K562 (cell line): ENCODE data around the gene RNU6-7. TPM values are rescaled to one million over a fixed set of nuclear protein-coding genes. Genes with fewer than 3 reads are reported as not detected.

Experiments
- ATAC-seq: fragments of 200-7000 bp; cut with Tn5 transposase; 3 replicates; pipeline ENCODE4 v1.9.1; 2020; ENCODE audit warnings: moderate library complexity
- BruUV-seq: library from RNA; stranded (reverse); fragments of 400-500 nt; replicated peaks from 2 replicates; lab custom pipeline; 2021; lab: Mats Ljungman, UMichigan
- CTCF ChIA-PET: fragments of 300-600 bp; formaldehyde crosslinking; extraction: SDS; loops from one replicate; lab custom pipeline; 2021; ENCODE audit warnings: low intra/inter-chr PET ratio; lab: Yijun Ruan, JAX
- POLR2A ChIA-PET: fragments of 300-600, 350-650 bp; sonication (Branson Sonifier 250); formaldehyde crosslinking; extraction: SDS; loops from one replicate; lab custom pipeline; 2021; ENCODE audit warnings: antibody characterized with exemption, inconsistent platforms; lab: Yijun Ruan, JAX
- DNase-seq, 4 experiments: peaks; one replicate each; pipeline versions ENCODE4 v3.0.0 to v3.0.0-alpha.2; 2011 to 2018; ENCODE audit warnings: low spot score in 3 of 4, mixed read lengths in 3 of 4; ENCODE audit errors: extremely low read depth in 1 of 4
- FAIRE-seq: peaks from 2 replicates; lab custom pipeline; 2011; peaks lifted over from hg19 to GRCh38; lab: Jason Lieb, UNC
- H2AFZ ChIP-seq: 2 replicates; pipeline ENCODE4 v1.6.0; 2011; ENCODE audit warnings: low read depth, low read length, control low read depth, inconsistent platforms
- H3K27ac ChIP-seq: fragments of 200-600 bp; 3 replicates; pipeline ENCODE4 v1.8.0; 2011; ENCODE audit warnings: low read depth, mild to moderate bottlenecking, control low read depth, inconsistent platforms, low read length, moderate library complexity, mixed read lengths; ENCODE audit errors: extremely low read depth
- H3K27me3 ChIP-seq, 2 experiments: fragments of 300-600 bp in 1 of 2; 2 replicates in 1 of 2; 3 replicates in 1 of 2; pipeline versions ENCODE4 v1.6.0 to v1.8.0; 2011; ENCODE audit warnings: inconsistent platforms in 2 of 2, low read length in 2 of 2, mild to moderate bottlenecking in 1 of 2, mixed read lengths in 1 of 2, moderate library complexity in 1 of 2; ENCODE audit not compliant: control insufficient read depth in 2 of 2, insufficient read depth in 2 of 2
- H3K36me3 ChIP-seq: fragments of 300-600 bp; 3 replicates; pipeline ENCODE4 v1.8.0; 2011; ENCODE audit warnings: mild to moderate bottlenecking, low read length, inconsistent platforms; ENCODE audit not compliant: control insufficient read depth, insufficient read depth
- H3K4me1 ChIP-seq, 2 experiments: fragments of 200-600 bp in 1 of 2; replicated peaks in 1 of 2; 2 replicates in 1 of 2; 3 replicates in 1 of 2; pipeline versions ENCODE4 v1.5.1 to v1.8.0; 2011; ENCODE audit warnings: inconsistent platforms in 2 of 2, low read length in 2 of 2, mild to moderate bottlenecking in 1 of 2, mixed read lengths in 1 of 2, moderate library complexity in 1 of 2; ENCODE audit not compliant: control insufficient read depth in 2 of 2, insufficient read depth in 2 of 2
- H3K4me2 ChIP-seq: 2 replicates; pipeline ENCODE4 v1.6.1; 2011; ENCODE audit warnings: low read length, control low read depth, inconsistent platforms, mixed read lengths; ENCODE audit not compliant: insufficient read depth
- H3K4me3 ChIP-seq: fragments of 200-600 bp; sonication (generic), shearing (Covaris generic); 2 replicates; pipeline ENCODE4 v1.5.1; 2016; ENCODE audit warnings: control low read depth, inconsistent platforms
- H3K79me2 ChIP-seq: fragments of 200-600 bp; 3 replicates; pipeline ENCODE4 v1.8.0; 2011; ENCODE audit warnings: low read length, inconsistent platforms; ENCODE audit not compliant: control insufficient read depth, insufficient read depth
- H3K9ac ChIP-seq, 2 experiments: 2 replicates each; pipeline versions ENCODE4 v1.6.0 to v1.6.1; 2011; ENCODE audit warnings: low read depth in 2 of 2, low read length in 2 of 2, control low read depth in 1 of 2, inconsistent platforms in 1 of 2, mild to moderate bottlenecking in 1 of 2, mixed read lengths in 1 of 2; ENCODE audit not compliant: insufficient read depth in 1 of 2
- H3K9me1 ChIP-seq: one replicate; pipeline ENCODE4 v1.6.0; 2011; ENCODE audit warnings: inconsistent platforms, mild to moderate bottlenecking, low read length, moderate library complexity; ENCODE audit not compliant: control insufficient read depth, insufficient read depth
- H3K9me3 ChIP-seq: replicated peaks from 2 replicates; pipeline ENCODE4 v1.5.1; 2011; ENCODE audit warnings: low read depth, low read length, inconsistent platforms; ENCODE audit not compliant: control insufficient read depth, insufficient read depth
- H4K20me1 ChIP-seq: replicated peaks from 2 replicates; pipeline ENCODE4 v1.6.1; 2011; ENCODE audit warnings: low read length, inconsistent platforms, mixed read lengths; ENCODE audit not compliant: control insufficient read depth, insufficient read depth
- ERF ChIP-seq: fragments of 450-650 bp; formaldehyde crosslinking; IDR thresholded peaks from 2 replicates; pipeline ENCODE4 v1.4.0; 2020; ENCODE audit warnings: mild to moderate bottlenecking, mixed read lengths
- RBBP5 ChIP-seq: fragments of 200-600 bp; sonication (generic); IDR thresholded peaks from 2 replicates; pipeline ENCODE4 v1.6.1; 2012; ENCODE audit warnings: borderline replicate concordance, mild to moderate bottlenecking, low read length, control low read depth, inconsistent platforms; ENCODE audit not compliant: insufficient read depth, poor library complexity, severe bottlenecking
- TARDBP ChIP-seq: fragments of 450-650 bp; IDR thresholded peaks from 2 replicates; pipeline ENCODE4 v1.6.1; 2016
- WGBS: fragments of 100-300 bp; shearing (Covaris generic); methylation state at CpG from one replicate; pipeline ENCODE4 v1.1.6; 2016; ENCODE audit warnings: low coverage, mixed read lengths; ENCODE audit not compliant: insufficient coverage; ENCODE audit errors: missing lambda C conversion rate; 5-methylcytosine and 5-hydroxymethylcytosine counted together
- in situ Hi-C: fragments of 300-500 bp; cut with MboI; formaldehyde crosslinking; loops from 4 replicates; pipeline ENCODE4 v1.15.0; 2018; ENCODE audit warnings: inconsistent platforms, mixed read lengths
- intact Hi-C: fragments of 100-400 bp; cut with micrococcal nuclease; formaldehyde crosslinking; loops from 2 replicates; pipeline ENCODE4 v1.14.2; 2022
- polyA plus RNA-seq, 8 experiments: library from polyadenylated mRNA; depleted of rRNA in 4 of 8; stranded (reverse) in 5 of 8; unstranded in 3 of 8; fragments of >200 nt; fragmentation: Nextera tagmentation in 2 of 8; fragmentation: Illumina TruSeq in 1 of 8; extraction: Ambion mirVana in 2 of 8; extraction: Trizol in 1 of 8; gene quantifications; 2 replicates each; pipeline versions ENCODE4 v1.2.1 to v1.2.3, GENCODE V29; 2011 to 2014; ENCODE audit warnings: inconsistent platforms in 1 of 8, missing spikeins in 1 of 8
- total RNA-seq, 7 experiments: library from RNA; depleted of rRNA in 6 of 7; stranded (reverse); fragments of >200 nt in 6 of 7; fragmentation: Illumina TruSeq in 2 of 7; extraction: Trizol in 2 of 7; gene quantifications; 2 replicates each; pipeline versions ENCODE4 v1.2.1 to v1.2.3, GENCODE V29; 2011 to 2021; ENCODE audit warnings: low replicate concordance in 1 of 7
- TF ChIP-seq, protein P1 (sequence below): fragments of 450-650 bp; IDR thresholded peaks from 2 replicates; pipeline ENCODE4 v1.6.1; 2016; ENCODE audit warnings: mild to moderate bottlenecking, moderate library complexity

Gene RNU6-7
- total and polyA plus RNA-seq, 9 of the 15 experiments (the other 6 are each of a cell fraction or from before 2014, with no cell fraction given): not detected

DNA sequence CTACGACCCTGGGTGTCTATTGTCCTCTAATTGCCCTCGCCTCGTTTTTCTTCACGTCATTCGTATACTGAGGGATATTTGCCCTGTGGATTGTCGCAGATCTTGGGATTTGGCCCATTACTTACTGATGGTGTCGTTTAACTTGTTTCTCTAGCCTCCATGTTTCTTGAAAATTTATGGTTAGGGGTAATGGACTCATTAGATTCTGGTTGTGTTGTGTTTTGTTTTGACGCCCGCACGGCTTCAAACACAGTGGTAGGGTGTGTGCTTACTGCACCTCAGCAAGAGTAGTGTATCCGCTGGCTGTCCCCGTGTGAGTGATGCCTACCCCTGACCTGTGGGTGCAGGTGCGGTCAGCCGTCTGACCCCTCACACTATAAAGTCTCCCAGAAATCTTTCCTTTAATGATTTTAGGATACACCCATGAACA lies 2.1 kb downstream of the RNU6-7 start:
- TSS peak; percentile 48 for BruUV-seq
- CTCF ChIA-PET: no interaction called here
- in situ Hi-C loops: loop anchor here (5.0 kb wide), 1 partner anchor 122 kb away; no protein-coding TSS in a partner anchor

More for the DNA sequence above, 2.1 kb downstream of the RNU6-7 start:
- WGBS: 10% methylated on average over 13 of the region's 14 CpGs
- peak overlapping the region; percentile 89 for H3K27ac ChIP-seq
- POLR2A ChIA-PET: interaction anchor here (0.6 kb wide), 2 partner anchors 21 to 26 kb away, joined by 3 read pairs; no protein-coding TSS in a partner anchor
- no peaks in the 10 kb centered on the region for H3K9me1 ChIP-seq
- H3K27me3 ChIP-seq: no peaks in the 10 kb centered on the region
- H3K9ac ChIP-seq: peak overlapping the region; percentile 79 to 85; a peak in 3 of 4 replicates
- TF ChIP-seq ERF: no peak
- TF ChIP-seq, protein P1, sequence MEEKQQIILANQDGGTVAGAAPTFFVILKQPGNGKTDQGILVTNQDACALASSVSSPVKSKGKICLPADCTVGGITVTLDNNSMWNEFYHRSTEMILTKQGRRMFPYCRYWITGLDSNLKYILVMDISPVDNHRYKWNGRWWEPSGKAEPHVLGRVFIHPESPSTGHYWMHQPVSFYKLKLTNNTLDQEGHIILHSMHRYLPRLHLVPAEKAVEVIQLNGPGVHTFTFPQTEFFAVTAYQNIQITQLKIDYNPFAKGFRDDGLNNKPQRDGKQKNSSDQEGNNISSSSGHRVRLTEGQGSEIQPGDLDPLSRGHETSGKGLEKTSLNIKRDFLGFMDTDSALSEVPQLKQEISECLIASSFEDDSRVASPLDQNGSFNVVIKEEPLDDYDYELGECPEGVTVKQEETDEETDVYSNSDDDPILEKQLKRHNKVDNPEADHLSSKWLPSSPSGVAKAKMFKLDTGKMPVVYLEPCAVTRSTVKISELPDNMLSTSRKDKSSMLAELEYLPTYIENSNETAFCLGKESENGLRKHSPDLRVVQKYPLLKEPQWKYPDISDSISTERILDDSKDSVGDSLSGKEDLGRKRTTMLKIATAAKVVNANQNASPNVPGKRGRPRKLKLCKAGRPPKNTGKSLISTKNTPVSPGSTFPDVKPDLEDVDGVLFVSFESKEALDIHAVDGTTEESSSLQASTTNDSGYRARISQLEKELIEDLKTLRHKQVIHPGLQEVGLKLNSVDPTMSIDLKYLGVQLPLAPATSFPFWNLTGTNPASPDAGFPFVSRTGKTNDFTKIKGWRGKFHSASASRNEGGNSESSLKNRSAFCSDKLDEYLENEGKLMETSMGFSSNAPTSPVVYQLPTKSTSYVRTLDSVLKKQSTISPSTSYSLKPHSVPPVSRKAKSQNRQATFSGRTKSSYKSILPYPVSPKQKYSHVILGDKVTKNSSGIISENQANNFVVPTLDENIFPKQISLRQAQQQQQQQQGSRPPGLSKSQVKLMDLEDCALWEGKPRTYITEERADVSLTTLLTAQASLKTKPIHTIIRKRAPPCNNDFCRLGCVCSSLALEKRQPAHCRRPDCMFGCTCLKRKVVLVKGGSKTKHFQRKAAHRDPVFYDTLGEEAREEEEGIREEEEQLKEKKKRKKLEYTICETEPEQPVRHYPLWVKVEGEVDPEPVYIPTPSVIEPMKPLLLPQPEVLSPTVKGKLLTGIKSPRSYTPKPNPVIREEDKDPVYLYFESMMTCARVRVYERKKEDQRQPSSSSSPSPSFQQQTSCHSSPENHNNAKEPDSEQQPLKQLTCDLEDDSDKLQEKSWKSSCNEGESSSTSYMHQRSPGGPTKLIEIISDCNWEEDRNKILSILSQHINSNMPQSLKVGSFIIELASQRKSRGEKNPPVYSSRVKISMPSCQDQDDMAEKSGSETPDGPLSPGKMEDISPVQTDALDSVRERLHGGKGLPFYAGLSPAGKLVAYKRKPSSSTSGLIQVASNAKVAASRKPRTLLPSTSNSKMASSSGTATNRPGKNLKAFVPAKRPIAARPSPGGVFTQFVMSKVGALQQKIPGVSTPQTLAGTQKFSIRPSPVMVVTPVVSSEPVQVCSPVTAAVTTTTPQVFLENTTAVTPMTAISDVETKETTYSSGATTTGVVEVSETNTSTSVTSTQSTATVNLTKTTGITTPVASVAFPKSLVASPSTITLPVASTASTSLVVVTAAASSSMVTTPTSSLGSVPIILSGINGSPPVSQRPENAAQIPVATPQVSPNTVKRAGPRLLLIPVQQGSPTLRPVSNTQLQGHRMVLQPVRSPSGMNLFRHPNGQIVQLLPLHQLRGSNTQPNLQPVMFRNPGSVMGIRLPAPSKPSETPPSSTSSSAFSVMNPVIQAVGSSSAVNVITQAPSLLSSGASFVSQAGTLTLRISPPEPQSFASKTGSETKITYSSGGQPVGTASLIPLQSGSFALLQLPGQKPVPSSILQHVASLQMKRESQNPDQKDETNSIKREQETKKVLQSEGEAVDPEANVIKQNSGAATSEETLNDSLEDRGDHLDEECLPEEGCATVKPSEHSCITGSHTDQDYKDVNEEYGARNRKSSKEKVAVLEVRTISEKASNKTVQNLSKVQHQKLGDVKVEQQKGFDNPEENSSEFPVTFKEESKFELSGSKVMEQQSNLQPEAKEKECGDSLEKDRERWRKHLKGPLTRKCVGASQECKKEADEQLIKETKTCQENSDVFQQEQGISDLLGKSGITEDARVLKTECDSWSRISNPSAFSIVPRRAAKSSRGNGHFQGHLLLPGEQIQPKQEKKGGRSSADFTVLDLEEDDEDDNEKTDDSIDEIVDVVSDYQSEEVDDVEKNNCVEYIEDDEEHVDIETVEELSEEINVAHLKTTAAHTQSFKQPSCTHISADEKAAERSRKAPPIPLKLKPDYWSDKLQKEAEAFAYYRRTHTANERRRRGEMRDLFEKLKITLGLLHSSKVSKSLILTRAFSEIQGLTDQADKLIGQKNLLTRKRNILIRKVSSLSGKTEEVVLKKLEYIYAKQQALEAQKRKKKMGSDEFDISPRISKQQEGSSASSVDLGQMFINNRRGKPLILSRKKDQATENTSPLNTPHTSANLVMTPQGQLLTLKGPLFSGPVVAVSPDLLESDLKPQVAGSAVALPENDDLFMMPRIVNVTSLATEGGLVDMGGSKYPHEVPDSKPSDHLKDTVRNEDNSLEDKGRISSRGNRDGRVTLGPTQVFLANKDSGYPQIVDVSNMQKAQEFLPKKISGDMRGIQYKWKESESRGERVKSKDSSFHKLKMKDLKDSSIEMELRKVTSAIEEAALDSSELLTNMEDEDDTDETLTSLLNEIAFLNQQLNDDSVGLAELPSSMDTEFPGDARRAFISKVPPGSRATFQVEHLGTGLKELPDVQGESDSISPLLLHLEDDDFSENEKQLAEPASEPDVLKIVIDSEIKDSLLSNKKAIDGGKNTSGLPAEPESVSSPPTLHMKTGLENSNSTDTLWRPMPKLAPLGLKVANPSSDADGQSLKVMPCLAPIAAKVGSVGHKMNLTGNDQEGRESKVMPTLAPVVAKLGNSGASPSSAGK: 0 out of 2 replicates have a peak, but pooled peaks have one; percentile 30
- TF ChIP-seq TARDBP: no peak
- TF ChIP-seq RBBP5: peak; percentile 10
- ATAC-seq (peak; percentile 10; the same call in 1 of the 3 replicates), DNase-seq (peak in 1 of 4 experiments; percentile 15), FAIRE-seq (peak; percentile 51)
- peaks cover 3 to 8% of the 10 kb centered on the region in 2 experiments; a peak in 3 of 5 replicates for H3K4me1 ChIP-seq
- no peaks in the 10 kb centered on the region for H3K36me3 ChIP-seq
- H2AFZ ChIP-seq: peak overlapping the region; percentile 98
- intact Hi-C loops: loop anchor here (1.0 kb wide), 1 partner anchor 128 kb away; no protein-coding TSS in a partner anchor
- H4K20me1 ChIP-seq: no peaks in the 10 kb centered on the region
- H3K4me2 ChIP-seq: peak overlapping the region; percentile 91
- no peaks in the 10 kb centered on the region for H3K79me2 ChIP-seq
- H3K9me3 ChIP-seq: no peaks in the 10 kb centered on the region
- peak overlapping the region; percentile 62 for H3K4me3 ChIP-seq
